Neural crest cell (in vitro differentiated cells): ENCODE data around the gene MUC5B. TPM values are rescaled to one million over a fixed set of nuclear protein-coding genes. Genes with fewer than 3 reads are reported as not detected.

Experiments
- DNase-seq: peaks from one replicate; pipeline ENCODE4 v3.0.0; 2021; ENCODE audit warnings: low read depth, mixed read lengths, low spot score
- H3K27ac Mint-ChIP-seq: one replicate; pipeline ENCODE4 v1.8.0; 2021; ENCODE audit warnings: mild to moderate bottlenecking, mixed read lengths; ENCODE audit not compliant: unreplicated experiment
- H3K27me3 Mint-ChIP-seq: 2 replicates; pipeline ENCODE4 v1.8.0; 2021; ENCODE audit warnings: low read depth, mild to moderate bottlenecking, mixed read lengths
- H3K36me3 Mint-ChIP-seq: 2 replicates; pipeline ENCODE4 v1.8.0; 2021; ENCODE audit warnings: low read depth, mild to moderate bottlenecking, mixed read lengths
- H3K4me1 Mint-ChIP-seq: 2 replicates; pipeline ENCODE4 v1.8.0; 2021; ENCODE audit warnings: mixed read lengths
- H3K4me3 Mint-ChIP-seq: one replicate; pipeline ENCODE4 v1.8.0; 2021; ENCODE audit warnings: mild to moderate bottlenecking, mixed read lengths
- H3K9me3 Mint-ChIP-seq: 2 replicates; pipeline ENCODE4 v1.8.0; 2021; ENCODE audit warnings: mixed read lengths
- total RNA-seq: library from RNA; stranded (reverse); gene quantifications from 2 replicates; pipeline ENCODE4 v1.2.1, GENCODE V29; 2021
- TF ChIP-seq, protein P1 (sequence below): fragments of 200-600 bp; sonication (generic); conservative IDR thresholded peaks from 2 replicates; pipeline ENCODE4 v1.5.0; 2021; ENCODE audit warnings: antibody characterized with exemption, mild to moderate bottlenecking

The MUC5B gene
- total RNA-seq, 1 donor from 2014 or later: 0.42 TPM

DNA sequence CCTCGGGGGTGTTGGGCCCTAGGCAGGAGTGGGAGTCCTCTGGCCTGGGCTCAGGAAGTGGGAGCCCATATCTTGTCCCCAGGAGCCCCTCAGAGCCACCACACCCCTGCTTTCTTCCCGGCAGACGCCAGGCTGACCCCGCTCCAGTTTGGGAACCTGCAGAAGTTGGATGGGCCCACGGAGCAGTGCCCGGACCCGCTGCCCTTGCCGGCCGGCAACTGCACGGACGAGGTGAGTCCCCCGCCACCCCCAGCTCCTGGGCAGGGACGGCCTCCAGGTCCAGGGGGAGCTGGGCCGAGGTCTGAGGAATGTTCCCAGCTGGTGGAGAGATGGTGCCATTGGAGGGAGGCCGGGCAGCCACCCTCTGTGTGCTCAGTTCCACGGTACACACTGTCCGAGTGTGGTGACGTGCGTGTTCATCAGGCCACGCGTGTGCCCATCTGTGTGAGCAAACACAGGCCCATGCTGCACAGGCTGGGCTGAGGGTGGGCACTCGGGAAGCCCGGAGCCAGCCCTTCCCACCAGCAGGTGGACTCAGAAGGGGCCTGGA lies 4.8 kb downstream of the MUC5B start:
- H3K4me3 Mint-ChIP-seq: no peak overlapping the region
- no peak overlapping the region for H3K27ac Mint-ChIP-seq
- no peak for DNase-seq
- H3K36me3 Mint-ChIP-seq: no peaks in the 10 kb centered on the region
- no peaks in the 10 kb centered on the region for H3K27me3 Mint-ChIP-seq
- no peaks in the 10 kb centered on the region for H3K4me1 Mint-ChIP-seq
- TF ChIP-seq, protein P1, sequence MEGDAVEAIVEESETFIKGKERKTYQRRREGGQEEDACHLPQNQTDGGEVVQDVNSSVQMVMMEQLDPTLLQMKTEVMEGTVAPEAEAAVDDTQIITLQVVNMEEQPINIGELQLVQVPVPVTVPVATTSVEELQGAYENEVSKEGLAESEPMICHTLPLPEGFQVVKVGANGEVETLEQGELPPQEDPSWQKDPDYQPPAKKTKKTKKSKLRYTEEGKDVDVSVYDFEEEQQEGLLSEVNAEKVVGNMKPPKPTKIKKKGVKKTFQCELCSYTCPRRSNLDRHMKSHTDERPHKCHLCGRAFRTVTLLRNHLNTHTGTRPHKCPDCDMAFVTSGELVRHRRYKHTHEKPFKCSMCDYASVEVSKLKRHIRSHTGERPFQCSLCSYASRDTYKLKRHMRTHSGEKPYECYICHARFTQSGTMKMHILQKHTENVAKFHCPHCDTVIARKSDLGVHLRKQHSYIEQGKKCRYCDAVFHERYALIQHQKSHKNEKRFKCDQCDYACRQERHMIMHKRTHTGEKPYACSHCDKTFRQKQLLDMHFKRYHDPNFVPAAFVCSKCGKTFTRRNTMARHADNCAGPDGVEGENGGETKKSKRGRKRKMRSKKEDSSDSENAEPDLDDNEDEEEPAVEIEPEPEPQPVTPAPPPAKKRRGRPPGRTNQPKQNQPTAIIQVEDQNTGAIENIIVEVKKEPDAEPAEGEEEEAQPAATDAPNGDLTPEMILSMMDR: no peak
- H3K9me3 Mint-ChIP-seq: no peaks in the 10 kb centered on the region

DNA sequence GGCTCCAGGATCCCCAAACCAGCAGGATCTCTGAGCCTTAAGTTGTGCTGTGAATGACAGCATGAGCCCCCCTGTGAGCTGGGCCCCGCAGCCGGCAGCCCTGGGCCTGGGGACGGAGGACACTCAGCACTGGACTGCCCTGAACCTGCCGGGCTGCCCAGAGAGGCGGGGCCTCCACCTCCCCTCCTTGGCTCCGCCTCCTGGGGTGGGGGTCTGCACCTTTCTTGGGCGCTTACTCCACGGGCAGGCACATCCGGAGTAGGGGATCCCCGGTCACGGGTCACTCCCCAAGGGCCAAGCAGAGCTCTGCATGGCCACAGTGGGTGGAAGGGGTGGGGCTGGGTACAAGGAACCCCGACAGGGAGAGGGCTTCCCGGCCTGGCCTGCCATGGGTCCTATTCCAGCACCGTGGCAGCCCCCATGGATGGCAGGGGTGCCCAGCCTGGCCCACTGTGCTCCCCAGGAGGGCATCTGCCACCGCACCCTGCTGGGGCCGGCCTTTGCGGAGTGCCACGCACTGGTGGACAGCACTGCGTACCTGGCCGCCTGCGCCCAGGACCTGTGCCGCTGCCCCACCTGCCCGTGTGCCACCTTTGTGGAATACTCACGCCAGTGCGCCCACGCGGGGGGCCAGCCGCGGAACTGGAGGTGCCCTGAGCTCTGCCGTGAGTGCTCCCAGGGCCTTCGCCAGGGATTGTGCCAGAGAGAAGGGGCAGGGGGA lies 5.4 kb downstream of the MUC5B start:
- no peak overlapping the region for H3K4me3 Mint-ChIP-seq

DNA sequence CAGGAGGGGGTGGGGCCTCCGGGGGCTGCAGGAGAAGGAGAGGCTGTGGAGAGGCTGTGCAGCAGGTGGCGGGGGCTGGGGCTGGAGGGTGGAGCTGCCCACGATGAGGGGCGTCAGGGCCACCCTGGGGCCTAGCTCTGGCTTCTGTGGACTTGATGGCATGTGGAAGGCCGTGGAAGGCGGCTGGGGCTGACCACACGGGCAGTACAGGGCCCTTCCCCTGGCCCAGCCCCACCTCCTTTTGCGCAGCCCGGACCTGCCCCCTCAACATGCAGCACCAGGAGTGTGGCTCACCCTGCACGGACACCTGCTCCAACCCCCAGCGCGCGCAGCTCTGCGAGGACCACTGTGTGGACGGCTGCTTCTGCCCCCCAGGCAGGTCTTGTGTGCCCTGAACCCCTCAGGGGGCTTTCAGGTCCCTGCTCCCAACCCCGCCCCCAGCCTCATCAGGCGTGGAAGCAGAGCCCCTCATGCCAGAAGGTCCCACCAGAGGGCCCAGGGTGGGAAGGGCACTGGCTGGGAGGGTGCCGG lies 6.1 kb downstream of the MUC5B start:
- Mint-ChIP-seq H3K36me3 (no peaks in the 10 kb centered on the region), H3K4me3 (no peak overlapping the region), H3K4me1 (no peaks in the 10 kb centered on the region), H3K27ac (no peak overlapping the region), H3K27me3 (no peaks in the 10 kb centered on the region), H3K9me3 (no peaks in the 10 kb centered on the region)
- DNase-seq: no peak
- TF ChIP-seq, protein P1: no peak

More for the DNA sequence above, 5.4 kb downstream of the MUC5B start:
- TF ChIP-seq, protein P1: no peak
- no peak for DNase-seq
- H3K27me3 Mint-ChIP-seq: no peaks in the 10 kb centered on the region
- H3K36me3 Mint-ChIP-seq: no peaks in the 10 kb centered on the region
- no peak overlapping the region for H3K27ac Mint-ChIP-seq
- H3K9me3 Mint-ChIP-seq: no peaks in the 10 kb centered on the region
- no peaks in the 10 kb centered on the region for H3K4me1 Mint-ChIP-seq

DNA sequence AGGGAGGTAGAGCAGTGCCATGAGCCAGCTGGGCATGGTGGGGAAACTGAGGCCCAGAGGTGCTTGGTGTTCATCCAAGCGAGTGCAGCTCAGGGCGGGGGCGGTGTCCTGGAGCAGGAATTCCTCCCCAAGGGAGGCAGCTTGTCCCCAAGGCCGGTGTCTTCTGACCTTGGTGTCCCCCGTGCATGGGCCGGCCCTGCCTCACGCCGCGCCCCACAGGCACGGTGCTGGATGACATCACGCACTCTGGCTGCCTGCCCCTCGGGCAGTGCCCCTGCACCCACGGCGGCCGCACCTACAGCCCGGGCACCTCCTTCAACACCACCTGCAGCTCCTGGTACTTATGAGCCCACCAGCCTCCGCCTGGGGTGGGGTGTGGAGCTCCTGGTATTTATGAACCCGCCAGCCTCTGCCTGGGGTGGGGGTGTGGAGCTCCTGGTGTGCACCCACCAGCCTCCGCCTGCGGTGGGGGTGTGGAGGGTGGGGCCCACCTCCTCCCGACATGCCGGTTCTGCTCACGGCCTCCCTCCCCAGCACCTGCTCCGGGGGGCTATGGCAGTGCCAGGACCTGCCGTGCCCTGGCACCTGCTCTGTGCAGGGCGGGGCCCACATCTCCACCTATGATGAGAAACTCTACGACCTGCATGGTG lies 6.7 kb downstream of the MUC5B start:
- no peaks in the 10 kb centered on the region for H3K4me1 Mint-ChIP-seq
- no peak overlapping the region for H3K27ac Mint-ChIP-seq
- H3K36me3 Mint-ChIP-seq: no peaks in the 10 kb centered on the region
- TF ChIP-seq, protein P1: no peak
- DNase-seq: no peak
- H3K9me3 Mint-ChIP-seq: no peaks in the 10 kb centered on the region
- no peak overlapping the region for H3K4me3 Mint-ChIP-seq
- H3K27me3 Mint-ChIP-seq: no peaks in the 10 kb centered on the region

DNA sequence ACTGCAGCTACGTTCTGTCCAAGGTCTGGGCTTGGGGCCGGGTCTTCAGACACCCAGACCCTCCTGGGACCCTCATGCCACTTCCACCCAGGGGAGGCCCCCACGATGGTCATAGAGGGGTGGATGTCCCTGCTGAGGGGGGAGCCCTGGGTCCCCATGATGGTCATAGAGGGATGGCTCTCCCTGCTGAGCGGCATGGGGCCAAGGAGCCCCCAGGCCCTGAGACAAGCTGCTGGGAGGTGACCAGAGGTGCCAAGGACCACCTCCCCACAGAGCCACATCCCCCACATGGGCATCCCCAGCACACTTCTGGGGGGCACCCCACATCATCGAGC lies 7.2 kb downstream of the MUC5B start:
- Mint-ChIP-seq H3K27ac (no peak overlapping the region), H3K9me3 (no peaks in the 10 kb centered on the region), H3K36me3 (no peaks in the 10 kb centered on the region), H3K4me3 (no peak overlapping the region), H3K4me1 (no peaks in the 10 kb centered on the region), H3K27me3 (no peaks in the 10 kb centered on the region)
- TF ChIP-seq, protein P1: no peak
- no peak for DNase-seq
